ENCODE measurements around the gene POU2AF2.
"Not testable (repeated sequence)": the region's sequence is repeated elsewhere in the genome, so short reads cannot be mapped to it uniquely, and the experiment has no call there.

POU2AF2 gene

GRCh38 chr11:111310088-111310487, 64.6 kb downstream of the POU2AF2 start:
- TF ChIP-seq CTCF (IDR thresholded peaks at IDR 0.05; ENCODE audit: control extremely low read depth, extremely low read depth, low read depth, missing control alignments): no peak
- no peak for DNase-seq (ENCODE audit: extremely low spot score)
- CTCF ChIA-PET: interaction anchor here (0.6 kb wide), 1 partner anchor 27 kb away, joined by 3 read pairs; no protein-coding TSS in a partner anchor
- POLR2A ChIA-PET: no interaction called here

GRCh38 chr11:111310723-111311122, 65.2 kb downstream of the POU2AF2 start:
- ChIA-PET POLR2A (no interaction called here), CTCF (no interaction called here)
- DNase-seq (ENCODE audit: extremely low spot score): no peak
- no peak for TF ChIP-seq CTCF (IDR thresholded peaks at IDR 0.05; ENCODE audit: control extremely low read depth, extremely low read depth, low read depth, missing control alignments)

GRCh38 chr11:111312076-111312475, 66.6 kb downstream of the POU2AF2 start:
- CTCF ChIA-PET: interaction anchor here (1.6 kb wide), 1 partner anchor 134 kb away, joined by 5 read pairs; no protein-coding TSS in a partner anchor
- no peak for DNase-seq (ENCODE audit: extremely low spot score)
- TF ChIP-seq CTCF (IDR thresholded peaks at IDR 0.05; ENCODE audit: control extremely low read depth, extremely low read depth, low read depth, missing control alignments): no peak
- POLR2A ChIA-PET: no interaction called here

- TF ChIP-seq CTCF (IDR thresholded peaks at IDR 0.05; ENCODE audit: control extremely low read depth, extremely low read depth, low read depth, missing control alignments): no peak
- CTCF ChIA-PET: interaction anchor here (0.9 to 1.4 kb wide), 2 partner anchors 14 to 110 kb away, joined by 3 to 4 read pairs; no protein-coding TSS in a partner anchor
- no peak for DNase-seq (ENCODE audit: extremely low spot score)
- POLR2A ChIA-PET: no interaction called here
These were observed 73.8 kb downstream of the POU2AF2 start for GRCh38 chr11:111319296-111319695.

- DNase-seq (ENCODE audit: extremely low spot score); POLR2A ChIA-PET: not testable (repeated sequence)
- CTCF ChIA-PET: interaction anchor here (1.1 to 1.4 kb wide), 2 partner anchors 13 to 109 kb away, joined by 3 to 4 read pairs; no protein-coding TSS in a partner anchor
These were observed 74.7 kb downstream of the POU2AF2 start for GRCh38 chr11:111320199-111320598.

GRCh38 chr11:111320728-111321568, 75.4 kb downstream of the POU2AF2 start:
- CTCF ChIA-PET: interaction anchor here (1.1 kb wide), 1 partner anchor 14 kb away, joined by 3 read pairs; no protein-coding TSS in a partner anchor
- POLR2A ChIA-PET: no interaction called here
- no peak for TF ChIP-seq CTCF (IDR thresholded peaks at IDR 0.05; ENCODE audit: control extremely low read depth, extremely low read depth, low read depth, missing control alignments)
- no peak for DNase-seq (ENCODE audit: extremely low spot score)

- no peak for DNase-seq (ENCODE audit: extremely low spot score)
- POLR2A ChIA-PET: no interaction called here
These were observed 77.0 kb downstream of the POU2AF2 start for GRCh38 chr11:111322534-111322933.

More at GRCh38 chr11:111322534-111322933, 77.0 kb downstream of the POU2AF2 start:
- no peak for TF ChIP-seq CTCF (IDR thresholded peaks at IDR 0.05; ENCODE audit: control extremely low read depth, extremely low read depth, low read depth, missing control alignments)
- CTCF ChIA-PET: interaction anchor here (2.2 kb wide), 1 partner anchor 38 kb away, joined by 6 read pairs; no protein-coding TSS in a partner anchor

All from GM10248 (cell line).